GM18907 (cell line): ENCODE measurements around the gene FAM222A.

Experiments used
- ATAC-seq: cut with Tn5 transposase; IDR thresholded peaks from one replicate; pipeline ENCODE4 v1.9.1; 2021; ENCODE audit warnings: mild to moderate bottlenecking, moderate library complexity; ENCODE audit not compliant: unreplicated experiment

The FAM222A gene

DNA sequence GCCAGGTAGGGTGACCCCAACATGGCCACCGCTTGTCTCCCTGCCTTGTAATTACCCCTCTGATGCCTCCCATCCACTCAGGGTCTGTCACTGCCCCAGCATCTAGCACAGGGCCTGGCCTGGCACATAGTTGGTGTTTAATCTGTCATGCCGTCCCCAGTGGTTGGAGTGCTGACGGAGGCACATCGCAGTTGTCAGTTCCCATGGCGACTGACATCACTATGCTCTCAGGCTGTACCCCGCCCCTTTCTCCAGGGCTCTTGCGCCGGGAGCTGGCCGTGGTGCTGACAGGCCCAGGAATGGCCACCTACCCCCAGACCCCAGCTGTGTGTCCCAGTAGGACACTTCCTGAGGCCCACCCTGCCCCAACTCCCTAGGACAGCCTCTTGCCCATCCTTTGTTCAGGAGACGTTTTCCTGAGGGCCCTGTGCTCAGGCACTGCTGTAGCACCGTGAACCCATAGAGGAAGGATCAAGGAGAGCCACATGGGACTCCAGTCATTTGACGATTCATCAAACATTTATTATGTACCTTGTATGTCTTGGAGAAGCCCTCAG, 23.0 kb downstream of the FAM222A start:
- ATAC-seq: no peak

DNA sequence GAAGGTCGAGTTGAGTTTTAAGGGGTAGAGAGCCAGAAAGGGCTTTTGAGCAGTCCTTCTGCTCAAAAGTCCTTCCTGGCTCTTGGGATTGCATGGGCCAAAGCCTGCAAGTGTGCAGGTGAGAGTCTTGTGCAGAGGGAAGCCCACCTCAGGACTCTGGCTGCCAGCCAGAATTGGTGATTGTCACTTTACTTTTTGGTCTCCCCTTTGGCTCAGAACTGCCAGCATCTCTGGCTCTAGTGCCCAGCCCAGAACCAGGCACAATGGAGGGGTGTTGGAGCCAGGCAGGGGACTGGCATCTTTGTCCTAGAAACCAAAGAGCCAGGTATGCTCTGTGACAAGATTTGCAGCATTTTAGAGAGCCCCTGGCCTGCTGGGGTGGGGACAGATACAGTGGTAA, 23.5 kb downstream of the FAM222A start:
- no peak for ATAC-seq

DNA sequence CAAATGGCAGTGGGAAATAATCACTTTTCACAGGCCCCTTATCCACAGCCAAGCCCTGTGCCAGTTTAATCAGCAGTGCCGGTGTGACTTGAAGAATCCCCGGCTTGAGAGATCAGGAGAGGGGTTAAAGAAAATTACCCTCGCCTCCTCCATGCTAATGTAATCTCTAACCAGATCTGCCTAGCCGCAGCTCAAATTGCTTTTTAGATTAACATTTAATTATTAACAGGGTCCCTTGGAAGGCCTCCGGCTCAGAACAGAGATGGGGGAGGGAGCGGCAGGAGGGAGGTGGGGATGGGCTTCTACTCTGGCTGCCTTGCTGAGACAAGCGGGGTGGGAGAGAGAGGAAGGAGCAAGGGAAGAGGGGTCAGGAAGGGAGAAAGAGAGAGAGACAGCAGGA, 24.0 kb downstream of the FAM222A start:
- no peak for ATAC-seq

DNA sequence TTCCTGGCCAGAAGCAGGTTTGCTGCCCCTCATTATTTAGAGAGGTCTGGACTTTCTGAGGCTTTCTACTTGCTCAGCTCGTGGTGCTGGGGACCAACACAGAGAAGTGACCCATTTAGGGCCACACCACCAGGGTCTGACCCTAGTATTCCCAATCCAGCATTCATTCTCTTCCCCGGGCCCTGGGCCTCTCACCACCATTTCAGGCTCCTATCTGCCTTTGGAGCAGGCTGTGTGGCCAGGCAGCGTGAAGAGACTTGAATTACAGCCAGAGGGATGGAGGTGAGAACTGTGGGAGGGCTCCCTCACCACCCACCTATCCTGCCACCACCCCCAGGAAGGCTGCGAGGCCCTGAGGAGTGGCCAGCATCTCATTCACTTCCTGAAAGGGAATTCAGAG, 24.6 kb downstream of the FAM222A start:
- no peak for ATAC-seq

DNA sequence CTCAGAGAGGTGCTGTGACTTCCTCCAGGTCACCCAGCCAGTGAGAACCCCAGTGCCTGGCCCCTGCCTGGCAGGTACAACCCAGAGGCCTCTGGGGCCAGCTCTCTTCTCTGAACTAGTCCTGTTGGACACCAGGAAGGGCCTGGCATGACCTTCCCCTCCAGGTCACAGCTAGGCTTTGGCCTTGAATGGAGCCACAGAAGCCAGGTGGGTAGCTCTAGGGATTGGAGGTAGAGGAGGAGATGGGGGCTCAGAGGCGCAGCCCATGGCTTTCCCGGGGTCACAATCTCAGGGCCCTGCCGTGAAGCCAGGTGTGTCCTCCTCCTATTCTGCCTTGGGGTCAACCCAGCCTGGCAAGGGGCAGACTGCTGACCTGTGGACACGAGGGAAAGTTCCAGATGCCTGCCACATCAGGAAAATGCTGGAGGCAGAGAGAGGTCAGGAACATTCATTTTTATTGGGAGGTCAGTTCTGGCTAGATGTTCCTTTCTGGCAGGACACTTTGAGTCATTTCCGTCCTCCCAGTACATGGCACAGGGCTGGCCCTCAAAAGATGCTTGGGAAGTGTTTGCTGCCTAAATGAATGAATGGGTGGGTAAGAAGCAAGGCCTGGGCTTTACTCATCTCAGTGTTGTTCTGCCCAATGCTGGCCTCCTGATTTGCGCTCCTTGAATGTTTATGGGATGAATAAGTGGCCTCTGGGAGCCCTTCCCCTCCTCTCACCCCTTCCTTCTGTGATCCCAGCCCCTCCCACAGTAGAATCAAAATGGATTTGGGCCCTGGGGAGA, 25.4 kb downstream of the FAM222A start:
- no peak for ATAC-seq

DNA sequence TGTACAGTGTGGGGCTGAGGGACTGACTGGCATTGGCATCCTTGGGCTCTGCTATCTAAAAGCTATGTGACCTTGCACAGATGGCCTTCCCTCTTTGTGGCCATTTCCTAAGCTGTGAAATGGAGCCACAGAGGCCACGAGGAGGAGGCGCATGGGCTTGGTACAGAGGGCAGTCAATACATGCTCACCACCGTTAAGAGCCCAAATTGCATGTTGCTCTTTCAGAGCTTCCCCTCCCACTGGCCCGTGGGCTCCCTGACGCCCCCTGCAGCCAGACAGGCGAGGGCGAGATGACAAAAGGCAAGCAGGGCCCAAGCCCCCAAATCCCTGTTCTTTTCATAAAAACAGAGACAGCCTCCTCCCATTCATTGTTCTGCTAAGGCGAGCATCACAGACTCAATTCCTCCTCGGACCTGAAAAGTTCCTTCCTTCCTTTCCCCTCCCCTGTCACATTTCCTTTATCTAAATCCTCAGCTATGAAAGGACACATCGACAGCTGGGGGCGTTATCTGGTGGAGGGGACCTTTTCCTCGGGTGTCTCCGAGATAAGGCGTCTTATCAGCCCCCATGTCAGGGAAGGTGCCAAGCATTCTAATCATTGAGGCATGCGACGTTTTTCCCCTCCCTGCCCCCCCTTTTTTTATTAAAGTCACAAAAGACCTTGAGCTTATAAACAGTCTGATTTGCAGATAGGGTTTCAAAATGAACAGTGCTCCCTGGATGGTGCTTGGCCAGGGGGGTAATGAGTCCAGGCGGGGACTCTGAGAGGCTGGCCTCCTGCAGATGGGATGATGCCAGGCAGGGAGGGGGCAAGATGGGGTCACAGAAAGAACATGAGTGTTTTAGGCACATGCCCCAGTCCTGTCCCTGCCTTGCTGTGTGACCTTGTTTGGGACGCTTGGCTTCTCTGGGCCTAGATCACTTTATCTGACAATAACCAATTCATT, 26.4 kb downstream of the FAM222A start:
- ATAC-seq: no peak

DNA sequence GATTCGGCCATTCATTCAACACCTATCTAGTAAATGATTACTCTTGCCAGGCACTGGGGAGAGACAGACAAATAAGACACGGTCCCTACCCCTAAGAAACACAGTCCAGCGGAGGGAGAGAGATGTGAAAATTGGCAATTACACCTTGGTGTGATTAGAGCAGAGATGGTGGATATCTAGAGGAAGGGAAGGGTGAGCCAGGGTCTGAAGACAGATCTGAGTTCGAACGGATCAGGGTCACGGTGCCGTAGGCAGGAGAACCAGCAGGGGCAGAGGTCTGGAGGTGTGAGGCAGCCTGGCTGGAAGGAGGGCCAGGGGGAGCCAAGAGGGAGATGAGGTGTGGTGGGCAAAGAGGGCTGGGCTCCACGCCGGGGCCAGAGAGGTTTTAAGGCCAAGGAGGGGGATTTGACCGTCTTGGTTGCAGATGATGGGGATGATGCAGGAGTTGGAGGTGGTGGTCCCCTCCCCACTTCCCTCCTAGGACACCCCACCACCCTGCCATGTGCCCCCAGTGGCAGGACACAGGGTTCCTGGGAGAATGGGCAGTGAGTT, 27.1 kb downstream of the FAM222A start:
- no peak for ATAC-seq

DNA sequence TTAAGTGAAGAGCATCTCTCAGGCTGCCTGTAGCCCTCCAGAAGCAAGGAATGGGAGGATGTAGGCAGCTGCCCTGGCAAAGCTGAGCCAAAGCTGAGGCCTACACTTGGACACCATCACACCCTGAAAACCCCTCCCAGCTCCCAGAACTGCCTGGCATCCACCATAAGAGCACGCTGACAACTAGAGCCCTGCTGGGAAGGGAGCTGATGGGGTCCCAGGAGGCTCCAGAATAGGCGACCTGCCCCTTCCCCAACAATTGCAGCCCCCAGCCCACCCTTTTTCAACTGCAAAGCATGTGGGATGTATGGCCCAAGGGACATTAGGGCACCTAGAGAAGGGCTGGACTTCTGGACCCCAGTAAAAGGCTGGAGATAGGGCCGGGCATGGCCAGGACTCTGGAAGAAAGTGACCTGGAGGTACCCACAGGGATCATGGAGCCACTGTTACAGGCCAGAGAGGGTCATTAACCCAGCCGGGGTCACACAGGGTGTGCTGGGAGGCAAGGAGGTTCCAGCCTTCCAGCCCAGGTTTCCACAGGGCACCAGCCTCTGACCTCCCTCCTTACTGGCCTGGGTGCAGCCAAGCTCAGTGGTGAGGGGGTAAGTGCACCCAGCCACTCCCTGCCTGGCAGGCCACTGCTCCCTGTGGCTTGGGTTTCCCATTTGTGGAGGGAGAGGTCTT, 27.8 kb downstream of the FAM222A start:
- no peak for ATAC-seq

DNA sequence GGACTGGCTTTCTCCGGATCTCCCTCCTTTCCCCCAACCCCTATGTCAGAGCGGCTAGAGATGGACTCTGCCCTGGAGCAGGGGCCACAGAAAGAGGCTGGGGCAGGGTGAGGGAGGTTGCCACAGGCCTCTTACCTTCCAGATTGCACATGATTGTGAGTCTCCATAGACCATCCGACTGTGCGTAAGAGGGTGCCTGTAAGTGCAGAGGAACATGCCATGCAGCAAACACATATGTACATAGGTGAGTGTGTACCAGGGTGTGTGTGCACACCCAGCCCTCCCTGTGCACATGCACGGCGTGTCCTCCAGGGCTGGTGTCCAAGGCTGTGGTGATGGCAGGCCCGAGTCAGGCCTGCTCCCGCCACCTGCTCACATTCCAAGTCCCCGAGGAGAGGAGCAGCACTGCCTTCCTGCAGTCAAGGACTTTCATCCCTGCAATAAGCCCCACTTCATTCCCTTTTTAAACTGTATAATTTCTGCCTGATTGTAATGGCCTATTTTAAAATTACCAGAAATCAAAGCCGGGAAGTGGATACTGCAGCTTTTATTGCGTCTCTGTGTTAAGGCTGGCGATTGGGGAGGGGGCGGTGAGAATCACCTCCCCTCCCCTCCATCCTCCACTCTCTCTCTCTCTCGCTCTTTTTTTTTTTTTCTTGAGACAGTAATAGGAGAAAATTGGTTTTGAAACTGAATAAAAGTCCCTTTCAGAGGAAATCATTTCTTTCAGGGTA, 28.5 kb downstream of the FAM222A start:
- ATAC-seq: no peak

DNA sequence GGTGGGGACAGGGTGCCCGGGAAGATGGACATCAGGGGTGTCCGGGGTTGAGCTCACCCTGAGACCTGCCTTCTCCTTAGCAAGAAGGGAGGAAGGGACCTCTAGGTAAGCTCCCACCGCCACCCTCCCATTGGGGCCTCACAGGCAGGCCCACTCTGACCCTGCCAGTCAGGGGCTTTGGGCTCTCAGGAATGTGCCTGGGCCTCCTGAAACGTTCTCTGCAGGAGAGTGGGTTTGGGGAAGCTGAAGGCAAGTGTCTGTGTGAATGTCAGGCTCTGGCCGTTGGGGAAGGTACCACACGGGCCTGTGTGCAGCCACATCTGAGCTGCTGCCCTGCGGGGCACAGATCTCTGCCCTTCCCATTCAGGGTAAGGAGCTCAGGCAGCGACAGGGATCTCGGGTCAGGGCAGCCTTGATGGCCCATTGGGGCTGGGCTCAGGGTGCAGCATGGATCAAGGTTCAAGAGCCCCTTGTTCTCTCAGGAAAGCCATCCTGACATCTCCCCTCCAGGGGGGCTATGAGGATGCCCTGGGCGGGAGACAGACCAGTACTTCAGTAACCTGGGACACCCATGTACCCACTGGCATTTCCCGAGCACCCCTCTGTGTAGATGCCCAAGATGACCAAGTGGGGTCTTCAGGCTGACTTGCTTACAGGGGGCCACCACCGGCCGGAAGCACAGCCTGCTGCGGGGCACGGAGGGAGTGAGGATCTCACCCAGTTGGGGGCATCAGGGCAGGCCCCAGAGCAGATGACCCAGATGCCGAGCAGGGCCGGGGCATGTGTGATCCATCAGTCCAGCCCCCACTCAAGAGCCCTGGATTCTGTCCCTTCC, 29.7 kb downstream of the FAM222A start:
- ATAC-seq: no peak

DNA sequence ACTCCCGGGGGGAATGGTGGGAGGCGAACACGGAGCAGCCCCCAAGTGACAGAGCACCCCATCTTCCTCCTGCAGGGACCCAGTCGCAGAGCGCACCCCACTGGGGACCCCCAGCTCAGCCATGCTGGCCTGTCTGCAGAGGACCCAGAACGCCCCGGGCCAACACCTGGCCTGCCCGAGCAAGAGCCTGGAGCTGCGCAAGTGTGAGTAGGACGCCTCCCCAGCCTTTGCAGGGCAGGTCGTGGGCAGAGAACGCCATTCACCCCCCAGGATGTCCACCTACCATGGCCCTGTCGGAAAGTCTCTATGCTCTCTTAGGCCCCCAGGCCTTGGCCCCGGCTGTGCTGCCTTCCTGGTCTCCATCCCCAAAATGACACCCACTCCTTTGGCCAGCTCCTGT, 30.4 kb downstream of the FAM222A start:
- ATAC-seq: no peak

DNA sequence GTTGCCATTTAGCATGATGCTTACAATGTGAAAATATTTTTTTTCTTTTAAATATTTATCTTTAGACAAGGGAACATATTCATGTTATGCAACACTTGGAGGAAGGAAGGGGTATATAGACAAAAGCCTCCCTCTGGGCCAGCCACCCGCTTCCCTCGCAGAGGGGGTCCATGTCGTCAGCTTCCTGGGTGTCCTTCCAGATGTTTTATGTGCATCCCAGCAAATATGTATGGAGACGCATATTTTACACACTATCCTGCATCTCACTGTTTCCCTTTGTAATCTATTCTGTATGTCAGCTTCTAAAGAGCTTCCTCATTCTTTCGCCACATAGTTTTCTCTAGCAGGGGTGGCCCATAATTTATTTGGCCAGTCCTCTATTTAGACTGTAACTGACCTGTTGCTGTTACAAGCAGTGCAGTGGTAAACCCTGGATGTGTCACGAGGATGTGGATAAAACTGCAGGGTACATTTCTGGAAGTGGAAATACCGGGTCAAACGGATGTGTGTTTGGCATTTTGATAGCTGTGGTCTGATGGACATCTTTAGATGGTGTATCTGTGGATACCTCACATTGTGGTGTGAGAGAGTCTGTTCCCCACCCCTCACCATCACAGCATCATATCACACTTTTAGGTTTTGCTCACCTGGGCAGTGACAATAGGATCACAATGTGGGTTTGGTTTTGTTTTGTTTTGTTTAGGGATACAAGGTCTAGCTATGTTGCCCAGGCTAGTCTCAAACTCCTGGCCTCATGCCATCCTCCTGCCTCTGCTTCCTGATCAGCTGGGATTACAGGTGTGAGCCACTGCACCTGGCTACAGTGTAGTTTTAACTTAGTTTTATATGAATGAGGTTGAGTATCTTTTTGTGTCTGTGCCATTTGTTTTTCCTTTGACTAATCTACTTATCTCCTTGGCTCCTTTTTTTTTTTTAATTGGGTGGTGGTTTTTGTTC, 31.6 kb downstream of the FAM222A start:
- ATAC-seq: no peak

DNA sequence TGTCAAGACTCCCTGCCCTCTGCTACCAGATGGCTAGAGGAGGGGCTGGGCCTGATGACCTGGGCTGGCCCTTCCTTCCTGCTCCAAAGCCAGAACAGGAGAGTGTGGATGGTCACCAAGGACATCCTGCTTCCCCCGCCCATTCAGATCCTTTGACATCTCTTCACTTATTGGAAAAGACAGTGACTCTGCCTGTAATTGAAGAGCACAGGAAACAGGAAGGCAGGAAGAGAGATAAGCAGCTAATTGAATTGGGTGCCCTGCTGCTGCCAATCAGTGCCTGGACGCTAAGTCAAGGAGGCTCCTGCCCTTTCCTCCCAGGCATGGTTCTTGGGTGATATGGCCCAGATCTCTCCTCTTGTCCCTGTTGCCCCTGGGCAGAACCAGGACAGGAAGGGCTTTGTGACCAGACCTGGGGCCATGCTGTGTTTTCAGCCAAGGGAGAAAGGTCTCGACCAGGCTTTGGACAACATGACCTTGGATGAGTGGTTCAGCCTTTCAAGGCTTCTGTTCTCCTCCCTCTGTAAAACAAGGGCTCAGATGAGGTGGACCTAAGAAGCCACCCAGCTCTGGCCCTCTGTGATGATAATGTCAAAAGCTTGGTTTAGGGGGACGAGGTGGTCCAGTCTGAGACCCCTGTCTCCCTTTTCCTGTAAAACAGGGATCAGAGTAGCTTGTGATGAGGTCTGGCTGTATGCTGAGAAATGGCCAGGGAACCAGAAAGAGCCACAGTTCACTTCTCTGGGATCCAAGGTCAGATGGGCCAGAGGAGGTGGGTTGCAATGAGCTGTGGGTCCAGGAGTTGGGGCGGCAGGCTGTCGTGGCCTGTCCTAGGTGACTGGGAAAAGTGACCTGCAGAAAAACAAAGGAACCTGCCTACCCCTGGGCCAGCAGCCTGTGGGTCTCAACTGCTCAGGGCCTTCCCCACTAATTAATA, 38.8 kb downstream of the FAM222A start:
- no peak for ATAC-seq

DNA sequence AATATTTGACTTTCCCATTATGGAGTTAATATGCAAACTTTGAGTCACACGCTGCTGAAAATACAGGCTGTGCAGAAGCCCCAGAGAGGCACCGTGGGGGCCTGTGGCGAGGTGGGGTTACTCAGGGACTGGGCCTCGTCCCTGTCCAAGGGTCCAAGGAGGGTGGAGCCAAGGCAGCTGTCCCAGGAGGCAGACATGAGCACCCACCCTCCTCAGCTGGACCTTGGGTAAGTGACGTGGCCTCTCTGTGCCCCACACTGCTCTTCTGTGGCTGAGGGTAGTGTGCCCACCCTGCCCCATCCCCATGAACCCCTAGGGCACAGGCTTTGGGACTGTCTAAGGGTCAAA, 39.4 kb downstream of the FAM222A start:
- no peak for ATAC-seq

DNA sequence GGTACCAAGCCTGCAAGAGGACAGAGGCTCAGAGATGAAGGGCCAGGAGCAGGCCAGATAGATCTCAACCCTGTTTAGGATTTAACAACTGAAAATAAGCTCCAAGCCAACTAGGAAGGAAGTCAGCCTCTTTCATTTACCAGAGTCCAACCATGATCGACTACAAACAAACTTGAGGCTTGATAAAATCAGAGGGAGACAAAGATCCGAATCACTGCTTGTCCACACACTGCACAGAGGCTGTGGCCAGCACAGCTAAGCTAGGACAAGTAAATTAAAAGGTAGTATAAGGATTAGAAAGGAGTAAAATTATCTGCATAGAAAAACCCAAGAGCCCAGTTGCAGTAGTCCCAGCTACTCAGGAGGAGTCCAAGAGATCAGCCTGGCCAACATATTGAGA, 40.3 kb downstream of the FAM222A start:
- no peak for ATAC-seq

DNA sequence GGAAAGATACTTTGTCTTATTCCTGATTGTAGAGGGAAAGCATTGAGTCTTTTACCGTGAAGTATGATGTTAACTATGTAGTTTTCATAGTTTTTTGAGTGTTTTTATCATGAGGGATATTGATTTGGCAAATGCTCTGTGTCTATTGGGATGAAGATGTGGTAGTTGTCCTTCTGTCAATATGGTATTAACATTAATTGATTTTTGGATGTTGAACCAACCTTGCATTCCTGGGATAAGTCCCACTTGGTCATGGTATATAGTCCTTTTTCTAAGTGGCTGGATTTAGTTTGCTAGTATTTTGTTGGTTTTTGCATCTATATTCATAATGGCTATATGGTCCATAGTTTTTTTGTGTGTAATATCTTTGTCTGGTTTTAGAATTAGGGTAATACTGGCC, 42.8 kb downstream of the FAM222A start:
- no peak for ATAC-seq

DNA sequence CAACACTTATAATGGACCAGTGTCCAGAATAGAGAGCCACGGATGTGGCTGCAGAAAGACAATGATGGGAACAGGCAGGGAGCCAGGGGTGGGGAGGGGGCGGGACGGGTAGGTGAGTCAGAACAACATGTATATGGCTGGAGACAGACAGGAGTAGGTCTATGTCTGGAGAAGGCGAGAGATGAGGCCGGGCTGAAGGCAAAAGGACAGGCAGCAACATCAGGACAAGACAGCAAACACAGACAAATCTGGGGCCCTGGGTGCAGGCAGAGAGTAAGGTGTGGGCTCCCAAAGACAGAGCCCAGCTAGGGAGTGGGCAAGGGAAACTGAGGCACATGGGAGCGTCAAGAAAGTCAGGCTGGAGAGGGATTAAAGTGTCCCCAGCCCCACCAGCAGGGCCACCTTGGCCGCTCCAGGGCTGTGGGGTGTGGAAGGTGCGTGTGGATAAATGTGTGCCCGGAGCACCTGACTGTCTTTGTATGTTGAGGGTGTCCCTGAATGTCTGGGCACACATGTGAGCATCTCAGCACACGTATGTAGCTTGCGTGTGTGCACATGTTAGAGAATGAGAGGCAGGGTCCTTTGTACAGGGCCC, 44.1 kb downstream of the FAM222A start:
- ATAC-seq: no peak
